H1 (cell line): ENCODE results near the gene GDPD1. TPM values are rescaled to one million over a fixed set of nuclear protein-coding genes. Genes with fewer than 3 reads are reported as not detected.

Experiments
- CTCF ChIA-PET: fragments of 300-600 bp; sonication (Branson Sonifier 250); formaldehyde crosslinking; loops from one replicate; lab custom pipeline; 2021; ENCODE audit not compliant: partially characterized antibody; lab: Charles Lee
- POLR2A ChIA-PET: fragments of 300-600 bp; sonication (Branson Sonifier 250); formaldehyde crosslinking; loops from one replicate; lab custom pipeline; 2021; ENCODE audit warnings: inconsistent platforms; ENCODE audit not compliant: partially characterized antibody; lab: Charles Lee
- DNase-seq, 2 experiments: peaks; one replicate each; pipeline versions ENCODE4 v3.0.0 to v3.0.0-alpha.2; 2010 to 2022; ENCODE audit warnings: low spot score in 2 of 2, low read depth in 1 of 2, mixed read lengths in 1 of 2
- FAIRE-seq: peaks from 2 replicates; lab custom pipeline; 2011; peaks lifted over from hg19 to GRCh38; lab: Jason Lieb, UNC
- H2AFZ ChIP-seq: 2 replicates; pipeline ENCODE4 v1.8.1; 2012; ENCODE audit warnings: low read length, inconsistent platforms
- H2AK5ac ChIP-seq: 2 replicates; pipeline ENCODE4 v1.6.1; 2013; ENCODE audit warnings: low read depth, low read length
- H2BK120ac ChIP-seq: replicated peaks from 2 replicates; pipeline ENCODE3; 2013; ENCODE audit warnings: low read depth, low read length, inconsistent platforms
- H2BK12ac ChIP-seq: 2 replicates; pipeline ENCODE4 v1.6.1; 2013; ENCODE audit warnings: low read depth, low read length
- H2BK15ac ChIP-seq: 2 replicates; pipeline ENCODE4 v1.6.1; 2013; ENCODE audit warnings: low read length
- H2BK20ac ChIP-seq: 2 replicates; pipeline ENCODE4 v1.6.1; 2013; ENCODE audit warnings: low read length
- H2BK5ac ChIP-seq: 2 replicates; pipeline ENCODE4 v1.6.1; 2013; ENCODE audit warnings: low read depth, low read length
- H3K14ac ChIP-seq: 2 replicates; pipeline ENCODE4 v1.6.1; 2013; ENCODE audit warnings: inconsistent platforms; ENCODE audit not compliant: insufficient read length
- H3K18ac ChIP-seq: 2 replicates; pipeline ENCODE4 v1.6.1; 2013; ENCODE audit warnings: low read length; ENCODE audit errors: extremely low read depth
- H3K23ac ChIP-seq: 2 replicates; pipeline ENCODE4 v1.6.1; 2013; ENCODE audit warnings: inconsistent platforms; ENCODE audit not compliant: insufficient read length
- H3K23me2 ChIP-seq: 2 replicates; pipeline ENCODE4 v1.6.1; 2013; ENCODE audit warnings: low read depth, low read length
- H3K27ac ChIP-seq: 2 replicates; pipeline ENCODE4 v1.6.1; 2011; ENCODE audit warnings: low read depth, low read length, inconsistent platforms
- H3K27me3 ChIP-seq, 4 experiments: replicated peaks in 1 of 4; 1 replicate in 1 of 4; 2 replicates in 3 of 4; pipeline versions ENCODE4 v1.6.1 to v1.8.1; 2011 to 2013; ENCODE audit warnings: low read length in 3 of 4, mild to moderate bottlenecking in 3 of 4, inconsistent platforms in 2 of 4, mixed read lengths in 2 of 4, moderate library complexity in 1 of 4; ENCODE audit not compliant: control insufficient read depth in 3 of 4, insufficient read depth in 3 of 4; ENCODE audit errors: extremely low read depth in 1 of 4
- H3K36me3 ChIP-seq, 4 experiments: 2 replicates each; pipeline versions ENCODE4 v1.6.1 to v1.8.1; 2011 to 2013; ENCODE audit warnings: mild to moderate bottlenecking in 4 of 4, low read length in 3 of 4, moderate library complexity in 2 of 4, control low read depth in 1 of 4, inconsistent platforms in 1 of 4; ENCODE audit not compliant: insufficient read depth in 4 of 4, control insufficient read depth in 2 of 4
- H3K4ac ChIP-seq: replicated peaks from 2 replicates; pipeline ENCODE3; 2013; ENCODE audit warnings: low read length, low read depth, mixed read lengths, inconsistent platforms; ENCODE audit not compliant: insufficient read length
- H3K4me1 ChIP-seq, 4 experiments: replicated peaks in 1 of 4; 1 replicate in 1 of 4; 2 replicates in 3 of 4; pipeline versions ENCODE4 v1.6.1 to v1.8.1; 2011 to 2013; ENCODE audit warnings: low read length in 3 of 4, inconsistent platforms in 2 of 4, mixed read lengths in 1 of 4; ENCODE audit not compliant: insufficient read depth in 4 of 4, control insufficient read depth in 3 of 4
- H3K4me2 ChIP-seq, 2 experiments: 2 replicates each; pipeline versions ENCODE4 v1.6.1 to v1.8.1; 2011 to 2013; ENCODE audit warnings: low read depth in 2 of 2, low read length in 2 of 2, control low read depth in 1 of 2, inconsistent platforms in 1 of 2, mild to moderate bottlenecking in 1 of 2; ENCODE audit not compliant: insufficient read depth in 1 of 2
- H3K4me3 ChIP-seq, 4 experiments: fragments of 200-600, 300-600 bp in 1 of 4; sonication (generic), shearing (Covaris generic), sonication (Bioruptor Twin) in 1 of 4; 2 replicates each; pipeline versions ENCODE4 v1.5.1 to v1.8.1; 2011 to 2016; ENCODE audit warnings: low read length in 4 of 4, low read depth in 3 of 4, control low read depth in 2 of 4, inconsistent platforms in 2 of 4, mild to moderate bottlenecking in 2 of 4, mixed read lengths in 1 of 4, moderate library complexity in 1 of 4; ENCODE audit not compliant: insufficient read depth in 2 of 4; ENCODE audit errors: extremely low read depth in 1 of 4
- H3K56ac ChIP-seq: replicated peaks from 2 replicates; pipeline ENCODE3; 2013; ENCODE audit warnings: low read depth, mild to moderate bottlenecking, mixed read lengths, low read length, inconsistent platforms; ENCODE audit not compliant: insufficient read length
- H3K79me1 ChIP-seq: 2 replicates; pipeline ENCODE4 v1.6.1; 2013; ENCODE audit warnings: low read depth, low read length, control low read depth
- H3K79me2 ChIP-seq, 2 experiments: 2 replicates each; pipeline versions ENCODE4 v1.6.1 to v1.8.1; 2012 to 2013; ENCODE audit warnings: low read length in 2 of 2, mild to moderate bottlenecking in 2 of 2, inconsistent platforms in 1 of 2; ENCODE audit not compliant: insufficient read depth in 2 of 2, control insufficient read depth in 1 of 2
- H3K9ac ChIP-seq, 4 experiments: replicated peaks in 1 of 4; 1 replicate in 1 of 4; 2 replicates in 3 of 4; pipeline versions ENCODE4 v1.6.1 to v1.8.1; 2011 to 2013; ENCODE audit warnings: low read depth in 3 of 4, low read length in 3 of 4, control low read depth in 2 of 4, mild to moderate bottlenecking in 2 of 4, moderate library complexity in 2 of 4, inconsistent platforms in 1 of 4; ENCODE audit errors: extremely low read depth in 1 of 4
- H3K9me3 ChIP-seq, 2 experiments: 2 replicates each; pipeline versions ENCODE4 v1.6.1 to v1.8.1; 2012 to 2013; ENCODE audit warnings: mild to moderate bottlenecking in 2 of 2, moderate library complexity in 2 of 2, control low read depth in 1 of 2, inconsistent platforms in 1 of 2, low read depth in 1 of 2, low read length in 1 of 2, mixed read lengths in 1 of 2; ENCODE audit not compliant: insufficient read depth in 2 of 2
- H4K20me1 ChIP-seq, 2 experiments: replicated peaks in 1 of 2; 2 replicates each; pipeline versions ENCODE3 to v1.8.1; 2011 to 2013; ENCODE audit warnings: inconsistent platforms in 2 of 2, low read length in 2 of 2, mild to moderate bottlenecking in 1 of 2; ENCODE audit not compliant: insufficient read depth in 2 of 2, control insufficient read depth in 1 of 2
- H4K5ac ChIP-seq: 2 replicates; pipeline ENCODE4 v1.6.1; 2013; ENCODE audit warnings: low read length, low read depth, mixed read lengths, inconsistent platforms; ENCODE audit not compliant: insufficient read length
- H4K8ac ChIP-seq: 2 replicates; pipeline ENCODE4 v1.8.0; 2013; ENCODE audit warnings: mild to moderate bottlenecking, moderate library complexity, low read length, inconsistent platforms; ENCODE audit not compliant: insufficient read depth; ENCODE audit errors: extremely low read depth
- H4K91ac ChIP-seq: replicated peaks from 2 replicates; pipeline ENCODE3; 2013; ENCODE audit warnings: low read length, mixed read lengths, inconsistent platforms; ENCODE audit not compliant: insufficient read length
- BACH1 ChIP-seq: IDR thresholded peaks from 2 replicates; pipeline ENCODE4 v1.6.1; 2012; ENCODE audit warnings: low read length, improper control_type of control experiment
- CHD1 ChIP-seq: IDR thresholded peaks from 2 replicates; pipeline ENCODE4 v1.6.1; 2012; ENCODE audit warnings: low read depth, low read length, improper control_type of control experiment
- MAFK ChIP-seq: IDR thresholded peaks from 2 replicates; pipeline ENCODE4 v1.6.1; 2012; ENCODE audit warnings: low read depth, mild to moderate bottlenecking, improper control_type of control experiment, low read length
- MAX ChIP-seq: IDR thresholded peaks from 2 replicates; pipeline ENCODE4 v1.6.1; 2012; ENCODE audit warnings: inconsistent platforms
- NANOG ChIP-seq: IDR thresholded peaks from 2 replicates; pipeline ENCODE4 v1.6.1; 2011; ENCODE audit warnings: low read length, low read depth, mild to moderate bottlenecking, inconsistent platforms; ENCODE audit not compliant: insufficient read depth, poor library complexity, severe bottlenecking
- NRF1 ChIP-seq: IDR thresholded peaks from 2 replicates; pipeline ENCODE4 v1.6.1; 2011; ENCODE audit warnings: mild to moderate bottlenecking, low read depth, low read length, improper control_type of control experiment
- RNF2 ChIP-seq: fragments of 200-900, 300-1000 bp; sonication (generic); IDR thresholded peaks from 2 replicates; pipeline ENCODE4 v1.7.1; 2016; ENCODE audit warnings: borderline replicate concordance, low read depth, mild to moderate bottlenecking, antibody characterized with exemption, low read length; ENCODE audit not compliant: poor library complexity, severe bottlenecking; ENCODE audit errors: missing control alignments
- SP1 ChIP-seq: IDR thresholded peaks from 2 replicates; pipeline ENCODE4 v1.6.1; 2011; ENCODE audit warnings: low read depth, low read length
- WGBS, 2 experiments: shearing (Covaris generic) in 1 of 2; methylation state at CpG; one replicate each; pipeline versions ENCODE4 v1.1.6 to v1.1.7; 2013 to 2015; ENCODE audit warnings: low lambda C conversion rate in 2 of 2, mixed read lengths in 2 of 2, inconsistent platforms in 1 of 2, low coverage in 1 of 2, missing lambda C conversion rate in 1 of 2; ENCODE audit not compliant: insufficient replicate concordance in 2 of 2, insufficient coverage in 1 of 2, insufficient read length in 1 of 2; ENCODE audit errors: extremely low coverage in 1 of 2, missing lambda C conversion rate in 1 of 2; 5-methylcytosine and 5-hydroxymethylcytosine counted together
- polyA plus RNA-seq, 7 experiments: library from polyadenylated mRNA; depleted of rRNA in 3 of 7; stranded (reverse) in 5 of 7; unstranded in 2 of 7; fragments of >200 nt in 5 of 7; fragments of 200-250 nt in 2 of 7; gene quantifications; 1 replicate in 5 of 7; 2 replicates in 1 of 7; 4 replicates in 1 of 7; pipeline versions ENCODE4 v1.2.1 to v1.2.3, GENCODE V29; 2011 to 2013; ENCODE audit warnings: missing spikeins in 2 of 7, mixed read lengths in 2 of 7
- total RNA-seq: library from RNA; stranded (reverse); fragmentation: NEBNext Ultra II Directional; extraction: Animal tissue kit (Norgen Biotek cat#: 25700); gene quantifications from 2 replicates; pipeline ENCODE4 v1.2.1, GENCODE V29; 2021

Gene GDPD1
- total and polyA plus RNA-seq, 2 of the 8 experiments (the other 6 are each of a cell fraction or from before 2014, with no cell fraction given) = 3.2 to 7.7 TPM

GRCh38 chr17:59284317-59284716, 64.0 kb downstream of the GDPD1 start:
- H3K9ac ChIP-seq = no peak overlapping the region
- no peak overlapping the region for H2BK5ac ChIP-seq
- no peak overlapping the region for H4K8ac ChIP-seq
- H3K27ac ChIP-seq = no peak overlapping the region
- no peak overlapping the region for H4K91ac ChIP-seq
- no peaks in the 10 kb centered on the region for H3K27me3 ChIP-seq
- H3K14ac ChIP-seq = no peak overlapping the region
- 89% methylated on average over 3 of the region's 4 CpGs; no CpG with 5 or more reads in 1 of the 2 experiments for WGBS, 2 experiments
- no peak overlapping the region for H2BK20ac ChIP-seq
- no peak for DNase-seq
- H2BK12ac ChIP-seq = no peak overlapping the region
- H3K56ac ChIP-seq = no peak overlapping the region
- H3K23me2 ChIP-seq = no peaks in the 10 kb centered on the region
- FAIRE-seq = no peak
- H4K20me1 ChIP-seq = no peaks in the 10 kb centered on the region
- H3K4me2 ChIP-seq = no peak overlapping the region
- H3K23ac ChIP-seq = no peak overlapping the region
- TF ChIP-seq SP1 (no peak), MAFK (no peak), CHD1 (no peak), BACH1 (no peak), RNF2 (no peak), MAX (no peak), NRF1 (no peak), NANOG (no peak)
- no peak overlapping the region for H4K5ac ChIP-seq
- H3K79me1 ChIP-seq = no peaks in the 10 kb centered on the region
- no peak overlapping the region for H3K4me3 ChIP-seq
- ChIA-PET POLR2A (no interaction called here), CTCF (no interaction called here)
- no peak overlapping the region for H3K4ac ChIP-seq
- H3K18ac ChIP-seq = no peak overlapping the region
- H2AFZ ChIP-seq = no peak overlapping the region
- no peaks in the 10 kb centered on the region; a peak in 1 of 4 replicates for H3K9me3 ChIP-seq
- H3K79me2 ChIP-seq = no peaks in the 10 kb centered on the region
- H2BK15ac ChIP-seq = no peak overlapping the region
- no peak overlapping the region for H2BK120ac ChIP-seq
- H2AK5ac ChIP-seq = no peak overlapping the region
- no peaks in the 10 kb centered on the region for H3K36me3 ChIP-seq
- no peaks in the 10 kb centered on the region for H3K4me1 ChIP-seq
